Liver (tissue), 9 donors: ENCODE measurements around the gene ANK3. TPM values are rescaled to one million over a fixed set of nuclear protein-coding genes. Genes with fewer than 3 reads are reported as not detected.
A peak's percentile ranks its signal among the peaks of the same experiment; 100 is the strongest.

Source experiments
- DNase-seq: peaks from one replicate; pipeline ENCODE4 v3.0.0-alpha.2; 2017; ENCODE audit warnings: low spot score
- H3K27ac ChIP-seq, 2 donors: one replicate each; pipeline ENCODE4 v1.7.0; 2013; ENCODE audit warnings: inconsistent platforms in 2 of 2, low read length in 2 of 2, control low read depth in 1 of 2, low read depth in 1 of 2, mild to moderate bottlenecking in 1 of 2
- H3K27me3 ChIP-seq, 4 donors: one replicate each; pipeline versions ENCODE4 v1.6.1 to v1.7.0; 2013; ENCODE audit warnings: low read length in 3 of 4, inconsistent platforms in 1 of 4, mild to moderate bottlenecking in 1 of 4, moderate library complexity in 1 of 4; ENCODE audit not compliant: control insufficient read depth in 4 of 4, insufficient read depth in 4 of 4
- H3K36me3 ChIP-seq, 4 donors: one replicate each; pipeline versions ENCODE4 v1.6.1 to v1.7.0; 2013; ENCODE audit warnings: low read length in 3 of 4, mild to moderate bottlenecking in 3 of 4, low read depth in 1 of 4, moderate library complexity in 1 of 4; ENCODE audit not compliant: control insufficient read depth in 4 of 4, insufficient read depth in 3 of 4
- H3K4me1 ChIP-seq, 4 donors: one replicate each; pipeline versions ENCODE4 v1.6.1 to v1.7.0; 2013; ENCODE audit warnings: low read length in 3 of 4, mild to moderate bottlenecking in 3 of 4, moderate library complexity in 1 of 4; ENCODE audit not compliant: control insufficient read depth in 4 of 4, insufficient read depth in 4 of 4
- H3K4me3 ChIP-seq, 3 donors: one replicate each; pipeline versions ENCODE4 v1.6.1 to v1.7.0; 2013; ENCODE audit warnings: low read length in 3 of 3, control low read depth in 1 of 3, low read depth in 1 of 3, mild to moderate bottlenecking in 1 of 3
- H3K9ac ChIP-seq, 2 donors: one replicate each; pipeline ENCODE4 v1.7.0; 2013; ENCODE audit warnings: low read length in 2 of 2, mild to moderate bottlenecking in 2 of 2, moderate library complexity in 2 of 2, control low read depth in 1 of 2, low read depth in 1 of 2
- H3K9me3 ChIP-seq, 4 donors: one replicate each; pipeline versions ENCODE4 v1.6.1 to v1.7.0; 2013; ENCODE audit warnings: low read length in 3 of 4; ENCODE audit not compliant: control insufficient read depth in 4 of 4
- ATF3 ChIP-seq: IDR thresholded peaks from 2 replicates; pipeline ENCODE4 v1.6.1; 2016; ENCODE audit warnings: antibody characterized with exemption
- CTCF ChIP-seq: fragments of 150-350 bp; IDR thresholded peaks from 2 replicates; pipeline ENCODE4 v1.5.1; 2017; ENCODE audit warnings: improper control_type of control experiment, low read depth, low read length; ENCODE audit not compliant: missing input control
- EGR1 ChIP-seq, 2 donors: IDR thresholded peaks; 2 replicates each; pipeline ENCODE4 v1.6.1; 2016 to 2018; ENCODE audit warnings: antibody characterized with exemption in 2 of 2, low read depth in 2 of 2
- FOXA1 ChIP-seq: IDR thresholded peaks from 2 replicates; pipeline ENCODE4 v1.6.1; 2016; ENCODE audit warnings: antibody characterized with exemption
- FOXA2 ChIP-seq: IDR thresholded peaks from 2 replicates; pipeline ENCODE4 v1.6.1; 2016; ENCODE audit warnings: antibody characterized with exemption
- GABPA ChIP-seq, 2 donors: IDR thresholded peaks in 1 of 2; conservative IDR thresholded peaks in 1 of 2; 2 replicates each; pipeline ENCODE4 v1.6.1; 2016; ENCODE audit warnings: antibody characterized with exemption in 2 of 2, mild to moderate bottlenecking in 1 of 2, moderate library complexity in 1 of 2
- HNF4A ChIP-seq, 2 donors: conservative IDR thresholded peaks; 2 replicates each; pipeline ENCODE4 v1.6.1; 2016; ENCODE audit warnings: antibody characterized with exemption in 2 of 2, mild to moderate bottlenecking in 2 of 2
- HNF4G ChIP-seq: IDR thresholded peaks from 2 replicates; pipeline ENCODE4 v1.6.1; 2016; ENCODE audit warnings: antibody characterized with exemption
- JUND ChIP-seq, 2 donors: IDR thresholded peaks; 2 replicates each; pipeline ENCODE4 v1.6.1; 2016; ENCODE audit warnings: antibody characterized with exemption in 2 of 2
- MAX ChIP-seq: IDR thresholded peaks from 2 replicates; pipeline ENCODE4 v1.6.1; 2016; ENCODE audit warnings: antibody characterized with exemption
- NR2F2 ChIP-seq: IDR thresholded peaks from 2 replicates; pipeline ENCODE4 v1.6.1; 2016; ENCODE audit warnings: antibody characterized with exemption
- RAD21 ChIP-seq, 2 donors: IDR thresholded peaks; 2 replicates each; pipeline ENCODE4 v1.6.1; 2016; ENCODE audit warnings: antibody characterized with exemption in 2 of 2, mild to moderate bottlenecking in 2 of 2
- REST ChIP-seq: IDR thresholded peaks from 2 replicates; pipeline ENCODE4 v1.6.1; 2016; ENCODE audit warnings: antibody characterized with exemption, mild to moderate bottlenecking
- RXRA ChIP-seq, 2 donors: IDR thresholded peaks; 2 replicates each; pipeline ENCODE4 v1.6.1; 2017 to 2018; ENCODE audit warnings: antibody characterized with exemption in 2 of 2, mild to moderate bottlenecking in 1 of 2
- SP1 ChIP-seq: IDR thresholded peaks from 2 replicates; pipeline ENCODE4 v1.6.1; 2018; ENCODE audit warnings: antibody characterized with exemption, mild to moderate bottlenecking
- TAF1 ChIP-seq: conservative IDR thresholded peaks from 2 replicates; pipeline ENCODE4 v1.6.1; 2016; ENCODE audit warnings: antibody characterized with exemption, mild to moderate bottlenecking
- YY1 ChIP-seq: IDR thresholded peaks from 2 replicates; pipeline ENCODE4 v1.6.1; 2016; ENCODE audit warnings: antibody characterized with exemption, mild to moderate bottlenecking
- ZBTB33 ChIP-seq: IDR thresholded peaks from 2 replicates; pipeline ENCODE4 v1.6.1; 2016; ENCODE audit warnings: antibody characterized with exemption
- WGBS: extraction: QIAGEN DNeasy Blood & Tissue Kit; methylation state at CpG from one replicate; pipeline ENCODE4 v1.1.7; 2013; 5-methylcytosine and 5-hydroxymethylcytosine counted together
- polyA plus RNA-seq, 2 donors: library from polyadenylated mRNA; stranded (reverse) in 1 of 2; unstranded in 1 of 2; fragments of 200-250 nt in 1 of 2; fragments of >200 nt in 1 of 2; fragmentation: Nextera tagmentation in 1 of 2; extraction: Ambion mirVana in 1 of 2; gene quantifications; one replicate each; pipeline versions ENCODE4 v1.2.1 to v1.2.3, GENCODE V29; 2013 to 2015
- total RNA-seq, 2 donors: library from RNA; depleted of rRNA; stranded (reverse); fragments of >200 nt; gene quantifications; one replicate each; pipeline ENCODE4 v1.2.3, GENCODE V29; 2014
- donor health status: healthy.
- donor health status: healthy.
- donor health status: healthy.
- donor health status: healthy.
- donor health status: healthy.

ANK3 gene
- total and polyA plus RNA-seq, 4 donors, result 5.7 to 30.0 (median 9.7) TPM

GRCh38 chr10:60032723-60033122, 357.0 kb downstream of the ANK3 start:
- Histone ChIP-seq H3K27me3 (no peaks in the 10 kb centered on the region), H3K9ac (no peak overlapping the region), H3K4me1 (no peaks in the 10 kb centered on the region), H3K36me3 (no peaks in the 10 kb centered on the region), H3K27ac (no peak overlapping the region), H3K9me3 (no peaks in the 10 kb centered on the region), H3K4me3 (no peak overlapping the region)
- TF ChIP-seq FOXA1, result peak; percentile 19
- TF ChIP-seq HNF4G, result peak; percentile 89
- TF ChIP-seq SP1, result peak; percentile 49
- peak; percentile 20 for TF ChIP-seq REST
- TF ChIP-seq ZBTB33, result peak; percentile 62
- TF ChIP-seq TAF1, result no peak
- peak; percentile 69 for TF ChIP-seq CTCF
- peak; percentile 12 to 54 for TF ChIP-seq JUND (IDR thresholded peaks at IDR 0.05)
- peak; percentile 93 for TF ChIP-seq RAD21 (IDR thresholded peaks at IDR 0.05)
- peak; percentile 53 for TF ChIP-seq MAX
- peak; percentile 16 for TF ChIP-seq NR2F2
- no peak for TF ChIP-seq YY1
- no peak for TF ChIP-seq GABPA (IDR thresholded peaks at IDR 0.05 in 1 of 2, conservative IDR thresholded peaks at IDR 0.05 in 1 of 2)
- peak; percentile 97 to 98 for TF ChIP-seq HNF4A (conservative IDR thresholded peaks at IDR 0.05)
- no peak for TF ChIP-seq EGR1 (IDR thresholded peaks at IDR 0.05; ENCODE audit: low read depth in 2 of 2)
- peak; percentile 34 for TF ChIP-seq ATF3
- TF ChIP-seq RXRA (IDR thresholded peaks at IDR 0.05), result peak; percentile 85 to 91
- peak; percentile 57 for TF ChIP-seq FOXA2
- WGBS, result 21% methylated on average over 1 of the region's 1 CpG
- DNase-seq, result no peak
